IPS DF 6.9 (cell line): Measurements from ENCODE around the gene GRK2.

Source experiments
- DNase-seq: peaks from one replicate; pipeline ENCODE4 v3.0.0-alpha.2; 2013; ENCODE audit warnings: low read depth, low spot score
- H3K27ac ChIP-seq: one replicate; pipeline ENCODE4 v1.5.1; 2013; ENCODE audit warnings: low read length, control low read depth
- H3K27me3 ChIP-seq: 2 replicates; pipeline ENCODE4 v1.6.1; 2013; ENCODE audit warnings: mild to moderate bottlenecking, low read length; ENCODE audit not compliant: control insufficient read depth, insufficient read depth
- H3K36me3 ChIP-seq: 2 replicates; pipeline ENCODE4 v1.6.1; 2013; ENCODE audit warnings: low read length; ENCODE audit not compliant: control insufficient read depth, insufficient read depth
- H3K4me1 ChIP-seq: 2 replicates; pipeline ENCODE4 v1.6.1; 2013; ENCODE audit warnings: low read length; ENCODE audit not compliant: control insufficient read depth, insufficient read depth
- H3K4me3 ChIP-seq: 2 replicates; pipeline ENCODE4 v1.5.1; 2013; ENCODE audit warnings: mild to moderate bottlenecking, low read length
- H3K9me3 ChIP-seq: 2 replicates; pipeline ENCODE4 v1.6.1; 2013; ENCODE audit warnings: low read length, inconsistent platforms; ENCODE audit not compliant: control insufficient read depth, insufficient read depth
- whole genome bisulfite sequencing: extraction: QIAGEN DNeasy Blood & Tissue Kit; methylation state at CpG from one replicate; pipeline ENCODE4 v1.1.7; 2013; ENCODE audit warnings: mixed read lengths, missing lambda C conversion rate; ENCODE audit not compliant: insufficient read length, insufficient coverage; 5-methylcytosine and 5-hydroxymethylcytosine counted together

Gene GRK2

GRCh38 chr11:67240576-67241389 lies 25.5 kb upstream of the GRK2 start:
- Histone ChIP-seq H3K4me3 (peak overlapping the region; percentile 73), H3K4me1 (peaks cover 2% of the 10 kb centered on the region; the same call in 1 of the 2 replicates), H3K9me3 (no peaks in the 10 kb centered on the region), H3K27ac (no peak overlapping the region), H3K27me3 (no peaks in the 10 kb centered on the region), H3K36me3 (peaks cover 5% of the 10 kb centered on the region; the same call in 1 of the 2 replicates)
- no peak for DNase-seq
- WGBS, result no CpG with 5 or more reads among the region's 16 CpGs

DNA sequence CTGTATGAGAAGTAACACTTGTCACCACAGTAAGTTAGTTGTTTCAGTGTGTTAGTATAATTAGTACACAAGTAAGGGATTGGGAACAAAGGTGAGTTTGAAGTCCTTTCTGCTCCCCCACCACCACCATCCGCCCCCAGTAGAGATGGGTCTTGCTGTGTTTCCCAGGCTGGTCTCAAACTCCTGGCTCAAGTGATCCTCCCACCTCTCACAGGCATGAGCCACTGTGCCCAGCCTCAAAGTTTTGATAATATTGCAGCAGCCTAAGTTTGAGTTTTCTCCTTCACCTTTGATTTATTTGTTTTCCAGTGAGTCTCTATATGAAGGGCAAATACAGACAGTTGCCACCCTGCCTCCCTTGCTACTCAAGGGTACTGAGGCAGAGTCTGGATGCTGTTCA lies 23.7 kb upstream of the GRK2 start:
- no peaks in the 10 kb centered on the region for H3K27me3 ChIP-seq
- no peak overlapping the region for H3K4me3 ChIP-seq
- peaks cover 10% of the 10 kb centered on the region for H3K36me3 ChIP-seq
- H3K27ac ChIP-seq, result no peak overlapping the region
- DNase-seq, result no peak
- WGBS, result no CpG with 5 or more reads among the region's 1 CpG
- H3K9me3 ChIP-seq, result no peaks in the 10 kb centered on the region
- H3K4me1 ChIP-seq, result peaks cover 2% of the 10 kb centered on the region; the same call in 1 of the 2 replicates

DNA sequence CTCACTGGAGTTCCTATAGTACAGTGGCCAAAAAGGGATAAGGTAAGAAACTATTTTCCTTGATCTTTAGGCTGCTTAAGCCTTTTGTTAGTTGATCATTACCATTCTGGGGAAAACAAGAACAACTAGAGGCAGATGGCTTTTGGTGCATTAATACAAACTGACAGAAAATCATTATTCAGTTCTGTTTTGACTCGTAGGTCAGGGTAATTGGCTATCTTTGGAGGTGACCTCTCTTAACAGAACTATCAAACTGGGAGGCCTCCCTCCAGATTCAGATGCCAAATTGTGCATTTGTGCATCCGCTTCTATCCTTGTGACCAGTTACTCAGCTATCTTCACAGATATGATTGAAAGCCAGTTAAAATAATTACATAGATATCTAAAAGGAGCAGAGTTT lies 23.2 kb upstream of the GRK2 start:
- H3K9me3 ChIP-seq, result no peaks in the 10 kb centered on the region
- WGBS, result no CpG with 5 or more reads among the region's 2 CpGs
- H3K4me1 ChIP-seq, result peaks cover 2% of the 10 kb centered on the region; the same call in 1 of the 2 replicates
- no peak overlapping the region for H3K27ac ChIP-seq
- no peaks in the 10 kb centered on the region for H3K27me3 ChIP-seq
- peaks cover 14% of the 10 kb centered on the region for H3K36me3 ChIP-seq
- H3K4me3 ChIP-seq, result no peak overlapping the region
- DNase-seq, result no peak

- no CpG with 5 or more reads among the region's 11 CpGs for WGBS
- H3K27me3 ChIP-seq, result no peaks in the 10 kb centered on the region
Measured at GRCh38 chr11:67245046-67245445, 21.2 kb upstream of the GRK2 start.

DNA sequence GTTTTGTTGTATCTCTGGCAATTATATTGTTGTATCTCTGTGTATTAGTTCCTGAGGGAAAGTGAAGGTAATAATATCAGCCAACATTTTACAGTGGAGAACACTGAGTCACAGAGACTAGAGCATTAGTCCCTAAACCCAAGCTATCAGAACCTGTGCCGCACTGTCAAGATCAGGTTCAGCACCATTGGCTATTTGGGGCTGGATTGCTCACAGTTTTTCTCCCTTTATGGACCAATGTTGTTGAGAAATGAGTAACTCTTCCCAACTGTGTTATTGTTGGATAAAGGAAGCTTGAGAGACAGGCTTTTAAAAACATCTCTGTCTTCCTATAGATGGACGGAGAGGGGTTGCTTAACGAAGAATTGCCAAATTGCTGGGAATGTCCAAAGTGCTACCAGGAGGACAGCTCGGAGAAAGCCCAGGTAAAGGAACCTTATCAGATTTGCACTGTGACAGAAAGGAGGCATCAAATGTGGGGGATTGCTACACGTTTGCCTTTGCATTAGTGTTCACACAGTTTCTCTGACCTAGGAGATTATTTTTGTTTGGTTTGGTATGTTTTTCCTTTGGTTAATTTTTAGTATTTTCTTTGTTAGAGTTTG lies 18.2 kb upstream of the GRK2 start:
- Histone ChIP-seq H3K4me3 (no peak overlapping the region), H3K4me1 (no peaks in the 10 kb centered on the region), H3K36me3 (peaks cover 48% of the 10 kb centered on the region), H3K27ac (no peak overlapping the region), H3K27me3 (no peaks in the 10 kb centered on the region), H3K9me3 (no peaks in the 10 kb centered on the region)
- WGBS, result no CpG with 5 or more reads among the region's 5 CpGs
- no peak for DNase-seq

More at GRCh38 chr11:67245046-67245445, 21.2 kb upstream of the GRK2 start:
- Histone ChIP-seq H3K4me3 (no peak overlapping the region), H3K36me3 (peaks cover 28% of the 10 kb centered on the region), H3K27ac (no peak overlapping the region), H3K9me3 (no peaks in the 10 kb centered on the region), H3K4me1 (no peaks in the 10 kb centered on the region)
- DNase-seq, result no peak

DNA sequence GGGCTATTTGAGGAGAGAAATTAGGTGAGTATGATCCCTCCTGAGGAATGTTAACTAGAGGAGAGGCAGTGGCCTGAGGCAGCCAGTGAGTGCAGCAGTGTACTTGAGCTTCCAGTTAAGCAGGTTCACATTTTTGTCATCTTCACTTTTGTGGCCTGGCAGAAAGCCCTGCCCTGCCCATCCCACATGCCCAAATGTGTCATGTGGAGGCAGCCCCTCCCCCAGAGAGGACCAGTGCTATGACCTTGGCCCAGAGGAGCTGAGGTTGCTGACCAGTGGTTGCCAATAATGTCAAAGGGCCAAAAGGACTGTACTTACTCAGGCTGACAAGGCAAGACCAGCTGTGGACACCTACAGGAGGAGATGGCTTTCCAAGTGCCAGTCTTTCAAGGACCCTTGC lies 17.6 kb upstream of the GRK2 start:
- DNase-seq, result no peak
- Histone ChIP-seq H3K9me3 (no peaks in the 10 kb centered on the region), H3K27me3 (no peaks in the 10 kb centered on the region), H3K4me1 (no peaks in the 10 kb centered on the region), H3K4me3 (no peak overlapping the region), H3K36me3 (peaks cover 53% of the 10 kb centered on the region), H3K27ac (no peak overlapping the region)

GRCh38 chr11:67250059-67251043 lies 15.9 kb upstream of the GRK2 start:
- 100% methylated on average over 2 of the region's 37 CpGs for WGBS
- Histone ChIP-seq H3K4me3 (no peak overlapping the region), H3K9me3 (no peaks in the 10 kb centered on the region), H3K27me3 (no peaks in the 10 kb centered on the region), H3K4me1 (no peaks in the 10 kb centered on the region), H3K27ac (no peak overlapping the region), H3K36me3 (peaks cover 66% of the 10 kb centered on the region)
- DNase-seq, result no peak

DNA sequence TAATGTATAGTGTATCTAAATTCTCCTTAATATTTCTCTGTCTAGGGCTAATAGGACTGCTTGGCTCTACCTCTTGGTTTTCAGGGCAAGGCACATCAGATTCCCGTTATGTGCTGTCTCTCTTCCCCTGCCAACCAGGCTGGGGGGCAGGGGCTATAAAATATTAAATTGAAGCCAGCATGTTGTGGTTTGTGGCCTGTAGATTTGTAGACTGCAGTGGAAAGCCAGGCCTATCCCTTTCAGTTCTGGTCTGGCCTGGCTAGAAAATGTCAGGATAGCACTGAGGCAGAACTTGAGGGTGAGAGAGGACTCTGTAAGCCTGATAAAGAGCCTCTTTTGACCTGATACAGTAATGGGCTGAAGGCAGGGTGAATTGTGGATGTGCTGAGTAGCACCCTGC lies 14.4 kb upstream of the GRK2 start:
- peaks cover 66% of the 10 kb centered on the region for H3K36me3 ChIP-seq
- H3K4me3 ChIP-seq, result no peak overlapping the region
- H3K9me3 ChIP-seq, result no peaks in the 10 kb centered on the region
- no peaks in the 10 kb centered on the region for H3K4me1 ChIP-seq
- no CpG with 5 or more reads among the region's 1 CpG for WGBS
- no peak for DNase-seq
- H3K27me3 ChIP-seq, result no peaks in the 10 kb centered on the region
- H3K27ac ChIP-seq, result no peak overlapping the region

GRCh38 chr11:67252831-67253239 lies 13.4 kb upstream of the GRK2 start:
- H3K27ac ChIP-seq, result no peak overlapping the region
- no peaks in the 10 kb centered on the region for H3K9me3 ChIP-seq
- DNase-seq, result no peak
- H3K36me3 ChIP-seq, result peaks cover 65% of the 10 kb centered on the region
- H3K27me3 ChIP-seq, result no peaks in the 10 kb centered on the region
- no peaks in the 10 kb centered on the region for H3K4me1 ChIP-seq
- no CpG with 5 or more reads among the region's 4 CpGs for whole genome bisulfite sequencing
- no peak overlapping the region for H3K4me3 ChIP-seq
